MM.1S (cell line): ENCODE measurements around the gene CHKB.

Source experiments
- EZH2phosphoT487 ChIP-seq: fragments of 300-600 bp; sonication (generic); IDR thresholded peaks from 2 replicates; pipeline ENCODE4 v1.6.1; 2018; ENCODE audit warnings: antibody characterized with exemption, low read length
- TF ChIP-seq, protein P1 (sequence below): fragments of 300-600 bp; sonication (generic); IDR thresholded peaks from 2 replicates; pipeline ENCODE4 v1.5.1; 2016; ENCODE audit warnings: antibody characterized with exemption, low read length, mixed read lengths

DNA sequence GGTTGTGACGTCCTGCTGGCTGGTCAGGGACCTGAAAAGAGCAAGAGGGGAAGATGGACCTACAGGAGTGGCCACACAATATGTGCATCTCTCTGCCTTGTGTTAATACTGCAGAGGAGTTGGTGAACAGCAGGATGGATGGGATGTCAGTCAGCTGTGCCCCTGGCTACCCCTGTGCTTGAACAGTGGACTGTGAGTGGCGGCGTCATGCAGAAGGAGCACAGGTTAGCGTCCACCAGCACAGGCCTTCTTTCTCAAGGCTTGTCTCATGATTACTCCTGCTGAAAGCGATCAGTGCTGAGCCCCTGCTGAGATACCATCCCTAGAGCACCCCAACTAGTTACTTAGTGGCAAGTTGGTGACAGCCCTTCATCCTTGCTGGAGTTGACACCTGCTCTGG lies 3.8 kb upstream of the CHKB start:
- TF ChIP-seq, protein P1, sequence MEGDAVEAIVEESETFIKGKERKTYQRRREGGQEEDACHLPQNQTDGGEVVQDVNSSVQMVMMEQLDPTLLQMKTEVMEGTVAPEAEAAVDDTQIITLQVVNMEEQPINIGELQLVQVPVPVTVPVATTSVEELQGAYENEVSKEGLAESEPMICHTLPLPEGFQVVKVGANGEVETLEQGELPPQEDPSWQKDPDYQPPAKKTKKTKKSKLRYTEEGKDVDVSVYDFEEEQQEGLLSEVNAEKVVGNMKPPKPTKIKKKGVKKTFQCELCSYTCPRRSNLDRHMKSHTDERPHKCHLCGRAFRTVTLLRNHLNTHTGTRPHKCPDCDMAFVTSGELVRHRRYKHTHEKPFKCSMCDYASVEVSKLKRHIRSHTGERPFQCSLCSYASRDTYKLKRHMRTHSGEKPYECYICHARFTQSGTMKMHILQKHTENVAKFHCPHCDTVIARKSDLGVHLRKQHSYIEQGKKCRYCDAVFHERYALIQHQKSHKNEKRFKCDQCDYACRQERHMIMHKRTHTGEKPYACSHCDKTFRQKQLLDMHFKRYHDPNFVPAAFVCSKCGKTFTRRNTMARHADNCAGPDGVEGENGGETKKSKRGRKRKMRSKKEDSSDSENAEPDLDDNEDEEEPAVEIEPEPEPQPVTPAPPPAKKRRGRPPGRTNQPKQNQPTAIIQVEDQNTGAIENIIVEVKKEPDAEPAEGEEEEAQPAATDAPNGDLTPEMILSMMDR, result no peak
- TF ChIP-seq EZH2phosphoT487, result no peak
